ENCODE data around the gene SIPA1.
"Not testable (repeated sequence)": the region's sequence is repeated elsewhere in the genome, so short reads cannot be mapped to it uniquely, and the experiment has no call there.

Gene SIPA1

DNA sequence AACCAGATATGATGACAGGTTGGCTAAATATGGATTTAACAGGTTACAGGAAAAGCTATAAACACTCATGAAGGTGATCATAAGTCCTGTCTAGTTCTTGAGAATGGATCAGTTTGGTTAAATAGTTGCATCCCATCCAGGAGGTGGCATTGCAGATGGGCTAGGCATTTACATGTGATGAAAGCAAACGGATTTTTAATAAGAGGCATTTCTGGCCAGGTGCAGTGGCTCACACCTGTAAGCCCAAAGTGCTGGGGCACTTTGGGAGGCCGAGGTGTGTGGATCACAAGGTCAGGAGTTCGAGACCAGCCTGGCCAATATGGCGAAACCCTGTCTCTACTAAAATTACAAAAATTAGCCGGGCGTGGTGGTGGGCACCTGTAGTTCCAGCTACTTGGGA lies 45.6 kb downstream of the SIPA1 start:
- not testable (repeated sequence) for DNase-seq

DNA sequence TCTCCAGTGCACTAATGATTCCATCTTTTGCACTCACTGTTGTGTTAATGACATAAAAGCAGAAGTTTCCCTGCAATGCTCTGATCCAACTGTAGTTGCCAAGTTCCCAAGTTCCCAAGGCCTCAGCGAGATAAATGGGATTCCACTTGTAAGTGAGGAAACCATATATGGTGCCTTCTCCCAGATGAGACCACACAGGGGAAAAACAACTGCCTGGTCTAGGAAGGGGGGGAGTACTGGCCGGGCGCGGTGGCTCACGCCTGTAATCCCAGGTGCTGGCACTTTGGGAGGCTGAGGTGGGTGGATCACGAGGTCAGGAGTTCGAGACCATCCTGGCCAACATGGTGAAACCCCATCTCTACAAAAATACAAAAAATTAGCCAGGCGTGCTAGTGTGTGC lies 48.1 kb downstream of the SIPA1 start:
- no peak for DNase-seq
- in situ Hi-C loops (cut with MboI; ENCODE audit: low pct_unique_long_range_greater_than_20kb, low sequenced_read_pairs) = no loop called here

More for the DNA sequence above, 45.6 kb downstream of the SIPA1 start:
- in situ Hi-C loops (cut with MboI; ENCODE audit: low pct_unique_long_range_greater_than_20kb, low sequenced_read_pairs) = not testable (repeated sequence)

DNA sequence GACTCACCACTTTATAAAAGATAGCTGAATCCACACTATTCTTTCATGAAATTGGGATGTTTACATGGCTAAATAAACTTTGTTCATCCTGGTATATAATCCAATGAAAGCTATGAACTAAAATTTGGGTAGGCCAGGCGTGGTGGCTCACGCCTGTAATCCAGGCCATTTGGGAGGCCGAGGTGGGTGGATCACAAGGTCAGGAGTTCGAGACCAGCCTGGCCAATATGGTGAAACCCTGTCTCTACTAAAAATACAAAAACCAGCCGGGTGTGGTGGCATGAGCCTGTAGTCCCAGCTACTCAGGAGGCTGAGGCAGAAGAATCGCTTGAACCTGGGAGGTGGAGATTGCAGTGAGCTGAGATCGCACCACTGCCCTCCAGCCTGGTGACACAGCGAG lies 53.9 kb downstream of the SIPA1 start:
- DNase-seq; in situ Hi-C loops (cut with MboI; ENCODE audit: low pct_unique_long_range_greater_than_20kb, low sequenced_read_pairs): not testable (repeated sequence)

DNA sequence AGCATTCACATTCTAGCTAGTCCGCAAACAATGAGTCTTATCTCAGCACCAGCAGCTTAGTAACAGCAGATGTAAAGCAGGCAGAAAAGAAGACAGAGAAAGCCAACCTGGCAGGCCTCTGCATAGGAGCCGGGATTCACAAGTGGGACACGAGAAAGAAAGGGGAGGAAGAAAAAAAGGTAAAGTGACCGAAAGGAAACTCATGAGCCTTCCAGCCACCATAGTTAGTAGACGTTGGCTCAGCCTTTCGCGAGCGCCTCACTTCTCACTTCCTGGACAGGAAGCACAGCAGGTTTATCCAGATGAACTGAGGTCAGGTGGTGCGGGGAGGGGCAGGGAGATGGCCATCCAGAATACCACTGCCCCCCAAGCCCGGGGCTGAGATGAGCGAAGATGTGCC lies 54.5 kb downstream of the SIPA1 start:
- DNase-seq = no peak
- in situ Hi-C loops (cut with MboI; ENCODE audit: low pct_unique_long_range_greater_than_20kb, low sequenced_read_pairs) = no loop called here

DNA sequence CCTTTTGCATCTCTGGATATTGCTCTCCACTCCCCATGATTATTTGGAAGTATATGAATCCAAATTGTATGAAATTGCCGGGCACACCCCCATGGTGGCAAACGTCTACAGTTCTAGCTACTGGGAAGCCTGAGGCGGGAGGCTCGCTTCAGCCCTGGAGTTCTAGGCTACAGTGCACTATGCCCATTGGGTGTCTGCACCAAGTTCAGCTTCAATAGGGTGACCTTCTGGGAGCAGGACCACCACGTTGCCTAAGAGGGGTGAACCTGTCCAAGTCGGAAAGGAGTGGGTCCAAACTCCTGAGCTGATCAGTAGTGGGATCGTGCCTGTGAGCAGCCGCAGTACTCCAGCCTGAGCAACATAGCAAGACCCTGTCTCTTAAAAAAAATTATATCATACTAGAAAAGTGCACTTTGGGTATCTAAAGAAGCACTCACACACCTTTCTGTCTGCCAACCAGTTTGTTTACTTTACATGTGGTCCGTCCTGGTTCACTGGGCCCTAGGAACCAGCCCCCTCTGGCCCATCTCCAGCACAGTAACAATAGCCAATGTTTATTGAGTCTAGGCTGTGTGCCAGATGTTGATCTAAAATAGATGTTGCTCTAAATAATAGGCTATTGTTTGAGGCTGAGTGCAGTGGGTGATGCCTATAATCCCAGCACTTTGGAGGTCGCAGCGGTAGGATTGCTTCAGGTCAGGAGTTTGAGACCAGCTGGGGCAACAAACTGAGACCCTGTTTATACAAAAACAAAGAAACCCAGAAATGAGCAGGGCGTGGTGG lies 57.7 kb downstream of the SIPA1 start:
- in situ Hi-C loops (cut with MboI; ENCODE audit: low pct_unique_long_range_greater_than_20kb, low sequenced_read_pairs) = no loop called here
- no peak for DNase-seq

DNA sequence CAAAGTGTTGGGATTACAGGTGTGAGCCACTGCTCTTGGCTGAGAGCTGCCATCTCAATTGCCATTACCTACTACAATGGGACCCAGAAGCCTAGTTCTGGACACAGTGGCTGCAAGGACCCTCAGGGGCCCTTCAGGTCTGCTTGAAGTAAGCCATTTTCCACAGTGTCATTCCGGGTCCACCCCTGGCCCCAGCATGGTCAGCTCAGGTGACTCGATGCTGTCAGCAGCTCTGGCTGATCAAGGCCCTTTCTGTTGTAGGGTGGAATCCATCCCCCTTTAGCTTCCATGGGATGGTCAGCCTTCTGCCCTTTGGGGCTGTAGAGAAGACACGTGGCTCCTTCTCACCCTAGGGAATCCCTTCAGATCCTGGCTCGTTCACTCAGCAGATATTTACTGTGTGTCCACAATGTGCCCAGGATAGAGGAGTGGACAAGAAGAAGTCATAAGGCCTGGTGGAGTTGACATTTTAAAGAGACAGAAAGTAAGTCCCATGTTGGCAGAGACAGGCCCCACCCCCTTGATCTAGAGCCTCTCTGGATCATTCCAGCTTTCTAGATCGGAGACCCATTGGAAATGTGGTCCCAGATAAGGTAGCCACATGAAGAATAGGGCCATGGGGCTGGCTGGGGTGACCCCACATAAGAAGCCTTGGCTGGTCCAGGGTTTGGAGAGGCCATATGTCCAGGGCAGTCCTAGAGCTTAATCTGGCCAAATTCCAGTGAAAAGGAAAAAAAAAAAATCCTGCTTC lies 59.1 kb downstream of the SIPA1 start:
- DNase-seq = no peak
- in situ Hi-C loops (cut with MboI; ENCODE audit: low pct_unique_long_range_greater_than_20kb, low sequenced_read_pairs) = no loop called here

DNA sequence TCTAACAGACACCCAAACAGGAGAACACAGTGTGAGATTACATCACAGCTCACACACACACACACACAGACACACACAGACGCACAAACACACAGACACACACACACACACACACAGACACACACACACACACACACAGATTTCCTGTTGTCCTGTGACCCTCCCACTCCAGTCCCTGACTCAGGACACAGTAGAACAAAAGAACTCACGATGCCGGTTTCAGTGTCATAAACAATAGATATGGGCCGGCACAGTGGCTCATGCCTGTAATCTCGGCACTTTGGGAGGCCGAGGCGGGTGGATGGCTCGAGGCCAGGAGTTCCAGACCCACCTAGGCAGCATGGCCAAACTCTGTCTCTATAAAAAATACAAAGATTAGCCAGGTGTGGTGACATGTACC lies 60.3 kb downstream of the SIPA1 start:
- in situ Hi-C loops (cut with MboI; ENCODE audit: low pct_unique_long_range_greater_than_20kb, low sequenced_read_pairs) = no loop called here
- DNase-seq = no peak

DNA sequence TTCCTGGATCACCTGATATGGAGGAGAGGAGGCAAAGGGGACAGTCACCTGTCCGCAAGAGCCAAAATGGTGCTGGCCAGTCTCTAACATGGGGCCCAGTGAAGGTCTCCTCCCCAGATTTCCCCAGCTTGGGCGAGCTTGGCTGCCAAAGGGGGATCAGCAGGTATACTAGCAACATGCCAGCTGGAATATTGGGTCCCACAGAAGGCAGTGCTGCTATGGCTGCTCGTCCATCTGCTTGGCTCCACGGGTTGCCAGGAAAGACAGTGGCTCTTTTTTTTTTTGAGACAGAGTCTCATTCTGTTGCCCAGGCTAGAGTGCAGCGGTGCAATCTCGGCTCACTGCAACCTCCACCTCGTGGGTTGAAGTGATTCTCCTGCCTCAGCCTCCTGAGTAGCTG lies 61.4 kb downstream of the SIPA1 start:
- no peak for DNase-seq
- in situ Hi-C loops (cut with MboI; ENCODE audit: low pct_unique_long_range_greater_than_20kb, low sequenced_read_pairs) = no loop called here

DNA sequence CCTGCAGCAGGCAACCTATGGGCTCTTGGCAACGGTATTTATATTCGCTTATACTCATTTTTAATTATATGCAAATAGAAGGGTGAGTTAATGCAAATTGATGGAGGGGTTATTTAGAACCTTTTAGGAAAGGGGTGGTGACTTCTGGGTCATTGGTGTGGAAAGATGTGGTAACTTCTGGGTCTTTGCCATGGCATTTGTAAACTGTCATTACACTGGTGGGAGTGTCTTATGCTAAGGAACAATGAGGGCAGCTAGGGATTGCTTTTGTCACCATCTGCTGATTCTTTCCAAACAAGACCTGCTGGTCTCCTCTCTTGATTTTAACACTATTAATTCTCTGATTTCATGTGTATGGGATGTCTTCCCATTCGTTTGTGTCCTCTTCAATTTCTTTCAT lies 62.5 kb downstream of the SIPA1 start:
- peak; percentile 71 for DNase-seq
- in situ Hi-C loops (cut with MboI; ENCODE audit: low pct_unique_long_range_greater_than_20kb, low sequenced_read_pairs) = no loop called here
